22Rv1 (cell line): ENCODE results near the gene DNASE1L3.

Source experiments
- CTCF ChIP-seq: fragments of 450-650 bp; IDR thresholded peaks from 2 replicates; pipeline ENCODE4 v1.5.1; 2017; ENCODE audit warnings: mild to moderate bottlenecking
- ZFX ChIP-seq: fragments of 450-650 bp; IDR thresholded peaks from 2 replicates; pipeline ENCODE4 v1.6.1; 2017; ENCODE audit warnings: antibody characterized with exemption, borderline replicate concordance

GRCh38 chr3:58222161-58222724 is 11.5 kb upstream of the DNASE1L3 start:
- TF ChIP-seq CTCF (no peak), ZFX (no peak)
